WTC11 (cell line): ENCODE measurements around the gene CNOT6. TPM values are rescaled to one million over a fixed set of nuclear protein-coding genes. Genes with fewer than 3 reads are reported as not detected.

Experiments used
- ATAC-seq: fragments of 200-7000 bp; cut with Tn5 transposase; 2 replicates; pipeline ENCODE4 v1.10.0; 2021; ENCODE audit warnings: mild to moderate bottlenecking, moderate library complexity
- CTCF ChIA-PET: fragments of 300-600 bp; sonication (Branson Sonifier 250); formaldehyde crosslinking; loops from one replicate; lab custom pipeline; 2021; ENCODE audit warnings: antibody characterized with exemption; lab: Charles Lee
- POLR2A ChIA-PET: fragments of 350-600 bp; sonication (Branson Sonifier 250); formaldehyde crosslinking; loops from one replicate; lab custom pipeline; 2021; ENCODE audit warnings: antibody characterized with exemption; lab: Charles Lee
- DNase-seq: peaks from one replicate; pipeline ENCODE4 v3.0.0; 2021; ENCODE audit warnings: low spot score
- H3K27ac Mint-ChIP-seq: 2 replicates; pipeline ENCODE4 v1.8.0; 2021; ENCODE audit warnings: mixed read lengths
- H3K27me3 Mint-ChIP-seq: 2 replicates; pipeline ENCODE4 v1.8.0; 2021; ENCODE audit warnings: low read depth, mild to moderate bottlenecking, moderate library complexity, mixed read lengths
- H3K36me3 Mint-ChIP-seq: 2 replicates; pipeline ENCODE4 v1.8.0; 2021; ENCODE audit warnings: mixed read lengths
- H3K4me1 Mint-ChIP-seq: 2 replicates; pipeline ENCODE4 v1.8.0; 2022; ENCODE audit warnings: mixed read lengths
- H3K4me3 Mint-ChIP-seq: 2 replicates; pipeline ENCODE4 v1.8.0; 2021; ENCODE audit warnings: mild to moderate bottlenecking, moderate library complexity, mixed read lengths
- H3K9me3 Mint-ChIP-seq: 2 replicates; pipeline ENCODE4 v1.8.0; 2021; ENCODE audit warnings: mixed read lengths
- CREB1 ChIP-seq: sonication (generic); formaldehyde crosslinking; IDR thresholded peaks from 2 replicates; pipeline ENCODE4 v1.8.0; 2023; ENCODE audit warnings: mild to moderate bottlenecking, missing genetic modification reagents
- CREM ChIP-seq: sonication (generic); formaldehyde crosslinking; IDR thresholded peaks from 2 replicates; pipeline ENCODE4 v1.8.1; 2022; ENCODE audit warnings: mild to moderate bottlenecking, missing genetic modification reagents, moderate library complexity
- ETV6 ChIP-seq: sonication (generic); formaldehyde crosslinking; IDR thresholded peaks from 2 replicates; pipeline ENCODE4 v1.8.1; 2022; ENCODE audit warnings: mild to moderate bottlenecking, missing genetic modification reagents
- FOXK1 ChIP-seq: sonication (generic); formaldehyde crosslinking; IDR thresholded peaks from 2 replicates; pipeline ENCODE4 v1.8.0; 2022; ENCODE audit warnings: mild to moderate bottlenecking, moderate library complexity, missing genetic modification reagents
- FOXP1 ChIP-seq: sonication (generic); formaldehyde crosslinking; IDR thresholded peaks from 2 replicates; pipeline ENCODE4 v1.8.0; 2022; ENCODE audit warnings: missing genetic modification reagents, mild to moderate bottlenecking, moderate library complexity, borderline replicate concordance
- GABPB1 ChIP-seq: sonication (generic); formaldehyde crosslinking; IDR thresholded peaks from 2 replicates; pipeline ENCODE4 v1.8.1; 2023; ENCODE audit warnings: mild to moderate bottlenecking, missing genetic modification reagents
- OVOL2 ChIP-seq: fragments of 250-450 bp; sonication (Bioruptor Pico); IDR thresholded peaks from 2 replicates; pipeline ENCODE4 v1.9.0; 2021; ENCODE audit warnings: mild to moderate bottlenecking, borderline replicate concordance
- ZNF317 ChIP-seq: sonication (generic); formaldehyde crosslinking; IDR thresholded peaks from 2 replicates; pipeline ENCODE4 v1.8.1; 2023; ENCODE audit warnings: low read depth, mild to moderate bottlenecking, moderate library complexity, missing genetic modification reagents, borderline replicate concordance
- ZNF671 ChIP-seq: fragments of 250-450 bp; sonication (Bioruptor Pico); IDR thresholded peaks from 2 replicates; pipeline ENCODE4 v1.8.0; 2021; ENCODE audit warnings: mild to moderate bottlenecking
- total RNA-seq: library from RNA; stranded (reverse); gene quantifications from 3 replicates; pipeline ENCODE4 v1.2.3, GENCODE V29; 2021
- TF ChIP-seq, protein P1 (sequence below): sonication (generic); formaldehyde crosslinking; IDR thresholded peaks from 2 replicates; pipeline ENCODE4 v1.8.0; 2022; ENCODE audit warnings: mild to moderate bottlenecking, missing genetic modification reagents
- TF ChIP-seq, protein P2 (sequence below): sonication (generic); formaldehyde crosslinking; IDR thresholded peaks from 2 replicates; pipeline ENCODE4 v1.8.1; 2022; ENCODE audit warnings: mild to moderate bottlenecking, missing genetic modification reagents, moderate library complexity, borderline replicate concordance
- TF ChIP-seq, protein P3 (sequence below): sonication (generic); formaldehyde crosslinking; IDR thresholded peaks from 2 replicates; pipeline ENCODE4 v1.8.1; 2023; ENCODE audit warnings: mild to moderate bottlenecking, missing genetic modification reagents, moderate library complexity
- TF ChIP-seq, protein P4 (sequence below): sonication (generic); formaldehyde crosslinking; IDR thresholded peaks from 2 replicates; pipeline ENCODE4 v1.8.1; 2023; ENCODE audit warnings: mild to moderate bottlenecking, missing genetic modification reagents
- TF ChIP-seq, protein P5 (sequence below): sonication (generic); formaldehyde crosslinking; IDR thresholded peaks from 2 replicates; pipeline ENCODE4 v1.8.1; 2022; ENCODE audit warnings: low read depth, missing genetic modification reagents, borderline replicate concordance

Gene CNOT6
- total RNA-seq, 1 experiment from 2014 or later = 41.0 TPM

DNA sequence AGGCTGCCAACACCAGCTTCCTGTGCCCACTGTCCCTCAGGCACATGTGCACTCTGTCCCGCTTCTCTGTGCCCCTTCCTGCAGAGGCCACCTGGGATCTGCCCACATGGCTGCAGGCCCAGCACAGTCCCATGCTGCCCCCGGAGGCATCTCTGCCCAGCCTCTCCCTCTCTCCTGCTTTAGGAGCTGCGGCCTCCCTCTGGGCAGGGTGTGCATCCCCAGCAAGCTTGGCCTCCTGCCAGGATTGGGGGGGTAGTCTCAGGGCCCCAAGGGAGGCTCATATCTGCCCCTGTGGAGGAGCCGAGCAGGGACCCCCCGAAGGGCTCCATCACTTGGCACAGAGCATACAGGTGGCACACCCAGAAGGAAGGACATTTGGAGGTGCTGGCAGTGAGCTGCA, 130.4 kb downstream of the CNOT6 start:
- H3K4me1 Mint-ChIP-seq = peaks cover 2% of the 10 kb centered on the region; the same call in 1 of the 2 replicates
- H3K9me3 Mint-ChIP-seq = no peaks in the 10 kb centered on the region
- peaks cover 3% of the 10 kb centered on the region; the same call in 1 of the 2 replicates for H3K27me3 Mint-ChIP-seq
- CTCF ChIA-PET = interaction anchor here (0.7 to 2.2 kb wide), 4 partner anchors 10 to 21 kb away, joined by 3 to 9 read pairs (median 5); no protein-coding TSS in a partner anchor
- ATAC-seq = no peak
- no peaks in the 10 kb centered on the region for H3K36me3 Mint-ChIP-seq
- DNase-seq = no peak
- POLR2A ChIA-PET = interaction anchor here (0.7 kb wide), 1 partner anchor 718 kb away, joined by 4 read pairs; no protein-coding TSS in a partner anchor
- no peak overlapping the region for H3K4me3 Mint-ChIP-seq
- no peak for TF ChIP-seq CREM (CRISPR knock-in tag)
- TF ChIP-seq, protein P1, sequence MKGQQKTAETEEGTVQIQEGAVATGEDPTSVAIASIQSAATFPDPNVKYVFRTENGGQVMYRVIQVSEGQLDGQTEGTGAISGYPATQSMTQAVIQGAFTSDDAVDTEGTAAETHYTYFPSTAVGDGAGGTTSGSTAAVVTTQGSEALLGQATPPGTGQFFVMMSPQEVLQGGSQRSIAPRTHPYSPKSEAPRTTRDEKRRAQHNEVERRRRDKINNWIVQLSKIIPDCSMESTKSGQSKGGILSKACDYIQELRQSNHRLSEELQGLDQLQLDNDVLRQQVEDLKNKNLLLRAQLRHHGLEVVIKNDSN (CRISPR knock-in tag) = no peak
- no peak for TF ChIP-seq FOXK1 (CRISPR knock-in tag)
- TF ChIP-seq, protein P2, sequence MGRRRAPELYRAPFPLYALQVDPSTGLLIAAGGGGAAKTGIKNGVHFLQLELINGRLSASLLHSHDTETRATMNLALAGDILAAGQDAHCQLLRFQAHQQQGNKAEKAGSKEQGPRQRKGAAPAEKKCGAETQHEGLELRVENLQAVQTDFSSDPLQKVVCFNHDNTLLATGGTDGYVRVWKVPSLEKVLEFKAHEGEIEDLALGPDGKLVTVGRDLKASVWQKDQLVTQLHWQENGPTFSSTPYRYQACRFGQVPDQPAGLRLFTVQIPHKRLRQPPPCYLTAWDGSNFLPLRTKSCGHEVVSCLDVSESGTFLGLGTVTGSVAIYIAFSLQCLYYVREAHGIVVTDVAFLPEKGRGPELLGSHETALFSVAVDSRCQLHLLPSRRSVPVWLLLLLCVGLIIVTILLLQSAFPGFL (CRISPR knock-in tag) = no peak
- no peak for TF ChIP-seq FOXP1 (CRISPR knock-in tag)
- TF ChIP-seq GABPB1 (CRISPR knock-in tag) = no peak
- TF ChIP-seq, protein P3, sequence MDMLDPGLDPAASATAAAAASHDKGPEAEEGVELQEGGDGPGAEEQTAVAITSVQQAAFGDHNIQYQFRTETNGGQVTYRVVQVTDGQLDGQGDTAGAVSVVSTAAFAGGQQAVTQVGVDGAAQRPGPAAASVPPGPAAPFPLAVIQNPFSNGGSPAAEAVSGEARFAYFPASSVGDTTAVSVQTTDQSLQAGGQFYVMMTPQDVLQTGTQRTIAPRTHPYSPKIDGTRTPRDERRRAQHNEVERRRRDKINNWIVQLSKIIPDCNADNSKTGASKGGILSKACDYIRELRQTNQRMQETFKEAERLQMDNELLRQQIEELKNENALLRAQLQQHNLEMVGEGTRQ = no peak
- no peak for TF ChIP-seq ETV6 (CRISPR knock-in tag)
- no peak for TF ChIP-seq OVOL2 (CRISPR knock-in tag)
- H3K27ac Mint-ChIP-seq = no peak overlapping the region

DNA sequence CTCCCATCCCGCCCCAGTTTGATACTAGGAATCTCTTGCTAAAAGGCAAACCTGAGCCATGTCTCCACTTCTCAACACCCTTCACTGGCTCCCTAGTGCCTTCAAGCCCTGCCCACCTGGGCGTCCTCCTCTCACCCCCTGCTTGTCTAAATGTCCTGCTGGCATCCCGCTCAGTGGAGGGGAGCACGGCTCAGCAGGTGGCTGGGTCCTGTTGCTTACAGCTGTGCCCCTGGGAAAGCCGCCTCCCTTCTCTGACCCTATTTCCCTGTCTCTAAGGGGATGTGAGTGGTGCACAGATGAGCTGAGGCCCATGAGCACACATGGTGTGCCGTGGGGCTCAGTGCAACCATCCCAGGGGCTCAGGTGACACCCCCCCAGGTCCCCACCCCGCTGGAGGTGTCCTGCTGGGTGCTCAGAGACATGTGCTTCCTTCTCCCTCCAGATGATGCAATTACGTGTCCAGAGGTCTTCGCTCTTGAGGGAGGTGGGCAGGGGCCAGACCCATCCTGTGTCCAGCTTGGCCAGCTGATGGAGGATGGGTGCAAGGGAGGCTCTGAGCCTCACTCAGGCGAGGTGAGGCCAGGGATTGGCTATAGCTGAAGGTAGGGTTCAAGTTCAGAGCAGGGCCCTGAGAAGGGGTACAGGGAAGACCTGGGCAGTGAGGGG, 131.1 kb downstream of the CNOT6 start:
- Mint-ChIP-seq H3K4me3 (no peak overlapping the region), H3K4me1 (peaks cover 2% of the 10 kb centered on the region; the same call in 1 of the 2 replicates), H3K27me3 (no peaks in the 10 kb centered on the region), H3K9me3 (no peaks in the 10 kb centered on the region), H3K27ac (no peak overlapping the region), H3K36me3 (no peaks in the 10 kb centered on the region)
- ChIA-PET POLR2A (no interaction called here), CTCF (interaction anchor here (1.2 to 2.2 kb wide), 4 partner anchors 10 to 310 kb away, joined by 3 to 9 read pairs (median 4); no protein-coding TSS in a partner anchor)
- DNase-seq (no peak), ATAC-seq (no peak)
- TF ChIP-seq ZNF317 (CRISPR knock-in tag) (no peak), OVOL2 (CRISPR knock-in tag) (no peak), ZNF671 (CRISPR knock-in tag) (no peak), CREB1 (CRISPR knock-in tag) (no peak)
- TF ChIP-seq, protein P4, sequence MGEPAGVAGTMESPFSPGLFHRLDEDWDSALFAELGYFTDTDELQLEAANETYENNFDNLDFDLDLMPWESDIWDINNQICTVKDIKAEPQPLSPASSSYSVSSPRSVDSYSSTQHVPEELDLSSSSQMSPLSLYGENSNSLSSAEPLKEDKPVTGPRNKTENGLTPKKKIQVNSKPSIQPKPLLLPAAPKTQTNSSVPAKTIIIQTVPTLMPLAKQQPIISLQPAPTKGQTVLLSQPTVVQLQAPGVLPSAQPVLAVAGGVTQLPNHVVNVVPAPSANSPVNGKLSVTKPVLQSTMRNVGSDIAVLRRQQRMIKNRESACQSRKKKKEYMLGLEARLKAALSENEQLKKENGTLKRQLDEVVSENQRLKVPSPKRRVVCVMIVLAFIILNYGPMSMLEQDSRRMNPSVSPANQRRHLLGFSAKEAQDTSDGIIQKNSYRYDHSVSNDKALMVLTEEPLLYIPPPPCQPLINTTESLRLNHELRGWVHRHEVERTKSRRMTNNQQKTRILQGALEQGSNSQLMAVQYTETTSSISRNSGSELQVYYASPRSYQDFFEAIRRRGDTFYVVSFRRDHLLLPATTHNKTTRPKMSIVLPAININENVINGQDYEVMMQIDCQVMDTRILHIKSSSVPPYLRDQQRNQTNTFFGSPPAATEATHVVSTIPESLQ (CRISPR knock-in tag) = no peak
- TF ChIP-seq, protein P5, sequence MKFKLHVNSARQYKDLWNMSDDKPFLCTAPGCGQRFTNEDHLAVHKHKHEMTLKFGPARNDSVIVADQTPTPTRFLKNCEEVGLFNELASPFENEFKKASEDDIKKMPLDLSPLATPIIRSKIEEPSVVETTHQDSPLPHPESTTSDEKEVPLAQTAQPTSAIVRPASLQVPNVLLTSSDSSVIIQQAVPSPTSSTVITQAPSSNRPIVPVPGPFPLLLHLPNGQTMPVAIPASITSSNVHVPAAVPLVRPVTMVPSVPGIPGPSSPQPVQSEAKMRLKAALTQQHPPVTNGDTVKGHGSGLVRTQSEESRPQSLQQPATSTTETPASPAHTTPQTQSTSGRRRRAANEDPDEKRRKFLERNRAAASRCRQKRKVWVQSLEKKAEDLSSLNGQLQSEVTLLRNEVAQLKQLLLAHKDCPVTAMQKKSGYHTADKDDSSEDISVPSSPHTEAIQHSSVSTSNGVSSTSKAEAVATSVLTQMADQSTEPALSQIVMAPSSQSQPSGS = no peak
